Fibroblast of skin of right biceps (primary cell): ENCODE results near the gene P4HA3.

ENCODE experiments used
- DNase-seq: peaks from one replicate; pipeline ENCODE4 v3.0.0-alpha.2; 2013

P4HA3 gene

DNA sequence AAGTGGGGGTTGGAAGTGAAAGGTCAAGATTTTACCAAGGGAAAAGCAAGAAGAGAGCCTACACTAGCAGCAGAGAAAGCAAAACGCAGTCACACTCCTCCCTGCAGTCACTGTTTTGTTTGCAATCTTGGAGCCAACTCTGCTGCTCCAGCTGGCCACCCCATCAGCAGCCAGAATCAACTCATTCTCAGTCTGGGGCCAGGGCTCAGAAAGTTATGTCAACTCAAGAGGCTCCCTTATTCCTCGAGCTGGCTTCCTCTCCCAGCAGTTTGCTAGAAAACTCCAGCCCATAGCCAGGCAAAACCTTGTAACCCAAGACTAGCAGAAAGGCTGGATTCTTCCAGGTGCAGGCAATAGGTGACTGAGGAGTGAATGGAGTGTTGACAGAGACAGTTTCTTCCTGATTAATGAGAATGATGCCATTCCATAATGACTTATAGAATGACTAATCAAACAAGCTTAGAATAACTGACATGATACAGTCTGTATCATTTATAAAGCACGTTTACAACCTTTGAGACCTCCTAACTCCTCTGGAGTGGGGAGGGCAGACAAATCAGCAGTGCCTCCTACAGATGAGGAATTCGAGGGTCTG lies 53.4 kb downstream of the P4HA3 start:
- DNase-seq: peak; percentile 59

DNA sequence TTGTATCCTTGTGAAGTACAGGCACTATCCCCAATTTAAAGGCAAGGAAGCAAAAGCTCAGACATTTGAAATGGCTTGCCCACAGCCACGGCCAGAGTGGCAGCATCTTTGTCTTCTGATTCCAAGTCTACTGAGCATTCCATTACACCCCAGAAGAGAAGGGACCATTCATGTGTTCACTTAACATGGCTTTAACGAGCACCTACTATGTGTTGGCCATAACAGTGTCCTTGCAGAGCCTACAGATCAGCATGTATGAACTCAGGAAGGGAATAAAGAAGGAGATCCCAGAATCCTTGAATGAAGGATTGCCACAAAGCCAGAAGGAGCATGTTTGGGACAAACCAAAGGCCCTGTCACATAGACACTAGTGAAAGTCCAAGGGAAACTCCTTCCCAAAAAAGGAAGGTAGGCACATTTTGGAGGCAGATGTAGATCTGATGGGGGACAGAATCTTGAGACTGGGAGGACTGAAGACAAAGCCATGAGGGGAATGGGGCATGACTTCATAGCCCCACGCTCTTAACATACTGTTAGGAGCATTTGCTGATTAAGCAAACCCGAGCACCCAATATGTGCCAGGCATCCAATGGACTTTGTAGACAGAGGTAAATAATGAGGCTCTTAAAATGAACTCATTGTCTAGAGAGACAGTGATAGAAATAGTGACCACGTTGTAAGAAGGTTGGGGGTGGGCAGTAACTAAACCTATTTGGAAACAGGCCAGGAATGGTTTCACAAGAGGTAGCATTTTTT lies 54.9 kb downstream of the P4HA3 start:
- peak; percentile 31 for DNase-seq

DNA sequence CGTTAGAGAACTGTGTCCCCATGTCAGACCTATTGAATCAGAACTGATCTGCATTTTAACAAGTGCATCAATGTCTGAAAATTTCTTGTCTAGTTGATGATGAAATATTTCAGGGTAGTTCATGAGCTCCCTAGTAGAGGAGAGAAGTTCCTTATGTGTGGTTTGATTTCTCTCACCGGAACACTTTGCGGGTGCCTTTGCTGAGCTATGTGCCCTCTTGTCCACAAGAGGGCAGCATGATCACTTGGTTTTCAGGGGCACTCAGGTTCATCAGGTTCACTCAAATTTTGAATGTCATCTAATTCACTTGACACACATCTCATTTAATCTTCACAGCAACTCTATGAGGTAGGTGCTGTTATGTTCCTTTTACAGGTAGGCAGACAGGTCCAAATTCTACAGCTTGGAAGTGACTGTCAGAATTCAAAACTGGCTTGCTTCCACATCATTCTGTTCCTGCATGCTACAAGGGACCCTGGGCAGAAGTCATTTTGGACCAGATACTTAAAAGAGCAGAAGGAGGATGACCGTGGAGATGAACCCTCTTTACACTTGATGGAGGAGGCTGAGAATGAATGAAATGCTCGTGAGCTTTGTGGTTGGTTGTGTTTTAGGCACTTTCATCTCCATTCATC lies 55.6 kb downstream of the P4HA3 start:
- DNase-seq: peak; percentile 61

DNA sequence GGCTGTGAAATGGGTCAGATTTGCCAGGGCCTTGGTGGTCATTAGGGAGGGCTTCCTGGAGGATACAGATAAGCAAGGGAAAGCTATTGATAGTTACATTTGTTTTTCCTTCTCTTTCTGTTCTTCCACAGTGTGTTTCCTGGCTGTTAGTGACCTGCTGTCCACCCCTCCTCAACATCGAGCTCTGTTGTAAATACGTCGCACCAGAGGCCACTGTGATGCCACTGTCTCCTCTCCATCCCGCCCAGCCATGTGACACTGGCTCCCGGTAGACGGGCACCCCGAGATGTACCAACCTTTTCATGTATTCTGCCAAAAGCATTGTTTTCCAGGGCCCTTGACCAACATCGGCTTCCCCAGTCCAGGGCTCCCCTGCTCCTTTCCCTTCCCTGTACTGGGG lies 58.1 kb downstream of the P4HA3 start:
- no peak for DNase-seq

DNA sequence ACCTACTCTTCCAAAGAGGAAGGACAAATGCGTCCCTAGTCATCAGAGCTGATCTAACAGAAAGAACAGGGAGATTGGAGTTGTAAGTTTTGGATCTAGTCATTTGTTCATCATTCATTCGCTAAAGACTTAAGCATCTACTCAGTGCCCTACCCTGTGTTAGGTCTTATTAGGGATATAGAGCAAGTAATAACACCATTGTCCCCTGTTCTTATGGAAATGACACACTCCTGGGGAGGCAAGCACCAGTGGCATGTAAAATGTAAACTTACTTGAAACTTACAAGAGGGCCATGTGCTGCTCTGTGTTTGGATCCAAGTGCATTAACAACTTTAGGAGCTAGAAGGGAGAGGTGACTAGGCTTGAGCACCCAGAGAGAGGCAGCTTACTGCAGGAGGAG lies 61.9 kb downstream of the P4HA3 start:
- no peak for DNase-seq

DNA sequence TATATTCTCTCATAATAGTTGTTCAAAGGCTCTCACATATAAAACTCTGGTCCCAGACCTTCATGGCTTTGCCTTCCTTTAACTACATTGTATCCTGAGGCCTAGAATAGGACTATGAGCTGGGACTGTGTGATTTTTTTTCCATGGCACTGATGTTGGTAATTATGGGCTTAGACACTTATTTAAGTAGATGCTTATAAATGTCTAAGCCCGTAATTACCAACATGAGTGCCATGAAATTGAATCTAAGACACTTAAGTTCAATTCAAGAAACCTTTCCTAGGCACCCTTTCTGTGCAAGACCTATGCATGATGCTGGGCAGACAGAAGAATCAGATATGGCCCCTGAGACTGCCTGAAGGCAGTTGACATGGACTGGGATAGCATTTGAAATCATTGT lies 63.0 kb downstream of the P4HA3 start:
- DNase-seq: no peak

DNA sequence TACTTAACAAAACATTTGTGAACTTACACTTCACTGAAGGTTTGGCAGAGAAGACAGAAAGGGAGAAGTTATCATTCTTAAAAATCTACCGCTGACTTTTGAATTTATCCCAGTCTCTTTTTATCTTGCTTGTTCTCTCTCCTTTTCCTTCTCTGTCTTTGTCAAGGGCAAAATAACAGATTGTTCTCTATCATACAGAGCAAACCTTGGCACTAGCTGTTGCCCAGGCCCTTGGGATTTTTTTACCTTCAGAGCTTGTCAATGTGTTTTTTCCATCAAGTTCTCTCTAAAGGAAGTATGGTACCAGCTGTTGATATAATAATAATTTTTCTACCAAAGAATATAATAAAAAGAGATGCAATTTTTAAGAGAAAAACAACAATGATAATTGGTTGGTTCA lies 73.2 kb downstream of the P4HA3 start:
- DNase-seq: no peak

DNA sequence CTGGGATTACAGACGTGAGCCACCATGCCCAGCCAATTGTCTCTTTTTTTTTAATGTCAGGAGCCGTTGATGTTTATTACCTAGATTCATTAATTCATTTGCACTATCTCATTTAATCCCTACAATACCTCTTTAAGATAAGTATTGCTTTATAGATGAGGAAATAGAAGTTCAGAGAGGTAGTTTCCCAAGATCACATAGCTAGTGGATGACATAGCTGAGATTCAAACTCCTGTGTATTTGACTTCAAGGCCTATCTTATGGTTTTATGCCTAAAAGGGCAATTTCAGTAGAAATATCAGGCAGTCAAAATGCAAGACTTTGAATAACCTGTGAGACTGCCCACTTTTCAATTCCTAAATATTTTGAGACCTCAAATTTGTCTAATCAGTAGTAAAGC lies 73.9 kb downstream of the P4HA3 start:
- DNase-seq: no peak

DNA sequence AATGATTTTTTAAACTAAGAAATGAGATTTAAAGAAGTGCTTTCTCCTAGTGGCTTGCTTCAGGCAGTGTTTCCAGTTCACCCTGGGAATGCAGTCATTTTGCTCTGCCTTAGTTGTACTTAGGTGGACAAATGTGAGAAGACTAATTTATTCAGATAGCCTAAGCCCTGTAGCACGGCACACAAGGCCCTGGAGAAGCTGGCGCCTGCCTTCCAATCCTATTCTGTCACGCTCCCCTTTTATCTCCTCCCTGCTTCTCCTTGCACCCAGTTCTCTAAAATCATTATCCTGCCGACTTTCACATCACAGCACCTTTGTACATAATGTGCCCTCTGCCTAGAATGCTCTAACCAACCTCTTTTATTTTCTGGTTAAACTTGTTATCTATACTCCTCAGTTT lies 76.3 kb downstream of the P4HA3 start:
- DNase-seq: no peak

DNA sequence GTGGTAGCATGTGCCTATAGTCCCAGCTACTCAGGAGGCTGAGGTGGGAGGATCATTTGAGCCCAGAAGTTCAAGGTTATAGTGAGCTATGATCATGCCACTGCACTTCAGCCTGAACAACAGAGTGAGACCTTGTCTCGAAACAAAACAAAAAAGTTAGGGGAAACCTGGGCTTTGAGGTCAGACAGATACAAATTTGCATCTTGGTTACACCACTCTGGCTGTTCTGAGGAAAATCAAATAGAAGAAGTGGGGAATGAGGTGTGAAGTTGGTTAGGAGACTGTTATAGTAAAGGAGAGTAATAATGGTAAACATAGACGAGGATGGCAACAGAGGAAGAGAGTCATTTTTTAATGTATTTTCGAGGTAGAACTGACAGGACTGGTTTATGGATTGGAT lies 77.8 kb downstream of the P4HA3 start:
- DNase-seq: no peak

DNA sequence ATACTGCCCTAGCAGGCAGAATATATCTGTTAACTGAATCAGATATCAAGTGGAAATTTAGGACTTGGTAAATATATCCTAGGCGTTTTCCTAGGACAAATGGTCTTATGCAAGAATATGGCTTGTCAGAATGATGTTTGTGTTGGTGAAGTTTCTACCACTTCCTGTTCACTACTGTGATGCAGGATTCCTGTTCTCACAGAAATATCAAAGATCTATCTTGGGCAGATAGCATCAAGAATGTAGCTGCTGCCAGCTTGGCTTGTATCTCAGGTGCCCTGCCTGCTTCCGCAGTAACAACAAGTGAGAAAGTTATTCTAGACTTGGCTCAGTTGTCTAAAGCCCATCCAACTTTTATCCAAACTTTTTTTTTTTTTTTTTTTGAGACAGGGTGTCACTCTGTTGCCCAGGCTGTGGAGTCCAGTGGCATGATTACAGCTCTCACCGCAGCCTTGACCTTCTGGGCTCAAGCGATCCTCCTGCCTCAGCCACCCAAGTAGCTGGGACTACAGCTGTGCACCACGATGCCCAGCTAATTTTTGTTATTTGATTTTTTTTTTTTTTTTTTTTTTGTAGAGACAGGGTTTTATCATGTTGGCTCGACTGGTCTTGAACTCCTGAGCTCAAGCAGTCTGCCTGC lies 79.0 kb downstream of the P4HA3 start:
- DNase-seq: no peak

DNA sequence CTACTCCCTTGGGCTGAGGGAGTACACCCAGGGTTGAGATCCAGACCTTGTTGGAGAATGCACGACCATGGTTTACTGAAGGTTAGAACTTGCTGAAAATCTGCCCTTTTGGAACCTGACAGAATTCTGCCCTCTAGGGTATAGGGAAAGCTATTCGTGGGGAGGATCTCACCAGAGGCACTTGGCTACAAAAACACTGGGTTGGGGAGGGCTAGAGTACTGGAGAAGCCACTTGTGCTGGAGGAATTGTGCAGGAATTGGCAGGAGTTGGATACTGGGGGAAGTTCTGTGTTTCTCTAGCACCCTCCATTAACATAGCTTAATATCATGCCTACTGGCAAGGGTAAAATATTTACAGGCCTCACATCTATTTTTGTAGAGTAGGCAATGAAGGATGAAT lies 84.5 kb downstream of the P4HA3 start:
- no peak for DNase-seq

DNA sequence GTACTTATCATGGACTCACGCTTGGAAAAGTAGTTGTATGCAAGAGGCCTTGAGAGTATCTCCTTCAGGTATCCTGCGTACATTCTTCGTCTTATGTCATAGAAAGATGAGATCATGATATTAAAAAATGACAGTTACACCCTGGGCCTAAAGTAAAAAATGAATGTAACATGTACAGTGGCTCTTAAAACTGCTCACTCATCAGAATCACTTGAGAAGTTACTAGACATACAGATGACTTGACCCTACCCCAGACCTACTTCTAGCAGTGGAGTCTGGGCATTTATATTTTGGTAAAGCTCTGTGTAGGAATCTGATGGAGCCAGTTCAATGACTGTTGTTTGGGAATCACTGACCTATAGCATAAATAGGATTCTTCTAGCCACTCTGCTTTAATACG lies 85.9 kb downstream of the P4HA3 start:
- DNase-seq: no peak

DNA sequence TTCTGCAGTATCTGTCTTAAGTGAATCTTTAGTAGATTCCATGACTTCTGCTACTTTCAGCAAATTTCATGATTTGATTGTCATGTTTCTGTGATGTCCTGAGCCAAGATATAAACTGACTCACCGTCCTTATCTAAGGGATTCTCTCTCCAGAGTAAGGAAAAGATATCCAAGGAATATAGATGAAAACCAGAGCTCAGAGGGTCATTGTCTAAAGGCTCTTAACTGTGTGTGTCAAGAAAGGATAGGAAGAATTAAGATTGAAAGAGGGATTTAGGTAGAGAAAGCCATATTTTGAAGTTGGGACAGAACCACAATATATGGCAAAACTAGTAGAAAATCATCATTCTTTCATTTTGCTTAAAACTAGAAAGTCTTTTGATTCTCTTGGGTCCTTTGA lies 89.6 kb downstream of the P4HA3 start:
- DNase-seq: no peak

DNA sequence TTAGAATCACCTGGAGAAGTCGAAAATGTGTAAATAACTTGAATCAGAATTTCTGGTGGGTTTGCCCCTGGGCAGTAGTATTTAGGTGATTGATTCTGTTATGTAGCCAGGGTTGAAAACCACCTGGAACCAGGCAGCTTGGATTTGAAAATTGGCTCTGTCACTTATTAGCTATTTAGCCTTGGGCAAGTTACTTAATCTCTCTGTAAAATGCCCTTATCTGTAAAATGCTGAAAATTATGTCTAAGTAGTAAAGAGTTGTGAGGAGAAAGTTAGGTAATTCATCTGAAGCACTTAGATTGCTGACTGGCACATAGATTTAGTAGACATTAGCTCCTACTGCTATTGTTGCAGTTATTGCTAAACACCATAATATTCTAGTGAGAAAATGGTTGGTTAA lies 91.1 kb downstream of the P4HA3 start:
- DNase-seq: no peak
